ENCODE results near the gene RPS26. TPM values are rescaled to one million over a fixed set of nuclear protein-coding genes. Genes with fewer than 3 reads are reported as not detected.

RPS26 gene
- total RNA-seq, 1 experiment from 2014 or later = 70.2 TPM

DNA sequence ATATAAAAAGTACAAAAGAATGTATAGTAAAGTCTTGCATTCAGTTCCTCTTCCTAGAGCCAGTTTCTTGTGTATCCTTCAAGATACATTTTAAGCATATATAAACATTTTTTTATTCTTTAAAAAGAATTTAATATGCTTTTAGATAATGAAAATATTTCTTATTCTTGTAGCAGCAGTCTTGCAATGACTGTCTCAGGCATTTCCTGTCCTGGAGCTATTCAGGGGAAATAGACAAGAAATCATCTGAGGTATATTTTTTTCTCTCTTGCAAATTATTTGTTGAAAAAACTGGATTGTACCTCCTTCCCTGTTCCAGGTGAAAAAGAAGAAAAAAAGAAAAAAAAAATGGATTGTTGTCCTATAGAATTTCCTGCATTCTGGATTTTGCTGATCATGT lies 21.3 kb downstream of the RPS26 start:
- intact Hi-C loops (cut with micrococcal nuclease) = no loop called here
- Histone ChIP-seq H3K36me3 (ENCODE audit: control insufficient read depth in 1 of 2, insufficient read depth in 2 of 2, low read length in 2 of 2) (no peaks in the 10 kb centered on the region), H3K4me1 (ENCODE audit: control insufficient read depth in 1 of 2, insufficient read depth in 2 of 2, low read length in 2 of 2) (peaks cover 13 to 27% of the 10 kb centered on the region in 2 experiments), H3K9me3 (ENCODE audit: control insufficient read depth in 1 of 2, insufficient read depth in 1 of 2, low read depth in 1 of 2, low read length in 2 of 2) (no peaks in the 10 kb centered on the region), H3K4me3 (replicated peaks in 1 of 2; ENCODE audit: low read depth in 1 of 2, low read length in 2 of 2) (no peak overlapping the region), H3K9me2 (ENCODE audit: insufficient read depth) (no peaks in the 10 kb centered on the region), H4K20me1 (ENCODE audit: insufficient read depth) (no peaks in the 10 kb centered on the region), H3K27ac (ENCODE audit: low read depth, low read length) (no peak overlapping the region), H3K27me3 (ENCODE audit: insufficient read depth, low read length) (no peaks in the 10 kb centered on the region), H2AFZ (ENCODE audit: low read depth, low read length, poor library complexity, severe bottlenecking) (no peak overlapping the region), H3K9ac (ENCODE audit: low read length) (no peak overlapping the region), H3K4me2 (ENCODE audit: low read length) (no peak overlapping the region), H3K79me2 (ENCODE audit: insufficient read depth, low read length) (no peaks in the 10 kb centered on the region)
- ChIA-PET CTCF (no interaction called here), POLR2A (no interaction called here), RAD21 (ENCODE audit: low non-redundant PET in 1 of 2, low total read pairs in 2 of 2, uncharacterized antibody in 2 of 2, unreplicated experiment in 2 of 2) (no interaction called here)
- no TSS peak for BruUV-seq (replicated peaks)
- DNase-seq (ENCODE audit: low read depth, low spot score) = no peak
- TF ChIP-seq, protein P1, sequence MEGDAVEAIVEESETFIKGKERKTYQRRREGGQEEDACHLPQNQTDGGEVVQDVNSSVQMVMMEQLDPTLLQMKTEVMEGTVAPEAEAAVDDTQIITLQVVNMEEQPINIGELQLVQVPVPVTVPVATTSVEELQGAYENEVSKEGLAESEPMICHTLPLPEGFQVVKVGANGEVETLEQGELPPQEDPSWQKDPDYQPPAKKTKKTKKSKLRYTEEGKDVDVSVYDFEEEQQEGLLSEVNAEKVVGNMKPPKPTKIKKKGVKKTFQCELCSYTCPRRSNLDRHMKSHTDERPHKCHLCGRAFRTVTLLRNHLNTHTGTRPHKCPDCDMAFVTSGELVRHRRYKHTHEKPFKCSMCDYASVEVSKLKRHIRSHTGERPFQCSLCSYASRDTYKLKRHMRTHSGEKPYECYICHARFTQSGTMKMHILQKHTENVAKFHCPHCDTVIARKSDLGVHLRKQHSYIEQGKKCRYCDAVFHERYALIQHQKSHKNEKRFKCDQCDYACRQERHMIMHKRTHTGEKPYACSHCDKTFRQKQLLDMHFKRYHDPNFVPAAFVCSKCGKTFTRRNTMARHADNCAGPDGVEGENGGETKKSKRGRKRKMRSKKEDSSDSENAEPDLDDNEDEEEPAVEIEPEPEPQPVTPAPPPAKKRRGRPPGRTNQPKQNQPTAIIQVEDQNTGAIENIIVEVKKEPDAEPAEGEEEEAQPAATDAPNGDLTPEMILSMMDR (IDR thresholded peaks at IDR 0.05 in 2 of 3, conservative IDR thresholded peaks at IDR 0.05 in 1 of 3; ENCODE audit: borderline replicate concordance in 1 of 3, insufficient read depth in 1 of 3, low read depth in 2 of 3, low read length in 2 of 3) = no peak
- TF ChIP-seq, protein P2, sequence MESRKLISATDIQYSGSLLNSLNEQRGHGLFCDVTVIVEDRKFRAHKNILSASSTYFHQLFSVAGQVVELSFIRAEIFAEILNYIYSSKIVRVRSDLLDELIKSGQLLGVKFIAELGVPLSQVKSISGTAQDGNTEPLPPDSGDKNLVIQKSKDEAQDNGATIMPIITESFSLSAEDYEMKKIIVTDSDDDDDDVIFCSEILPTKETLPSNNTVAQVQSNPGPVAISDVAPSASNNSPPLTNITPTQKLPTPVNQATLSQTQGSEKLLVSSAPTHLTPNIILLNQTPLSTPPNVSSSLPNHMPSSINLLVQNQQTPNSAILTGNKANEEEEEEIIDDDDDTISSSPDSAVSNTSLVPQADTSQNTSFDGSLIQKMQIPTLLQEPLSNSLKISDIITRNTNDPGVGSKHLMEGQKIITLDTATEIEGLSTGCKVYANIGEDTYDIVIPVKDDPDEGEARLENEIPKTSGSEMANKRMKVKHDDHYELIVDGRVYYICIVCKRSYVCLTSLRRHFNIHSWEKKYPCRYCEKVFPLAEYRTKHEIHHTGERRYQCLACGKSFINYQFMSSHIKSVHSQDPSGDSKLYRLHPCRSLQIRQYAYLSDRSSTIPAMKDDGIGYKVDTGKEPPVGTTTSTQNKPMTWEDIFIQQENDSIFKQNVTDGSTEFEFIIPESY (IDR thresholded peaks at IDR 0.05; ENCODE audit: extremely low read depth, insufficient replicate concordance, low read length) = no peak
- TF ChIP-seq, protein P3, sequence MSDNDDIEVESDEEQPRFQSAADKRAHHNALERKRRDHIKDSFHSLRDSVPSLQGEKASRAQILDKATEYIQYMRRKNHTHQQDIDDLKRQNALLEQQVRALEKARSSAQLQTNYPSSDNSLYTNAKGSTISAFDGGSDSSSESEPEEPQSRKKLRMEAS (IDR thresholded peaks at IDR 0.05) = no peak
- no peak for TF ChIP-seq SRF (IDR thresholded peaks at IDR 0.05; ENCODE audit: low read depth)
- no peak for TF ChIP-seq FOSL1 (IDR thresholded peaks at IDR 0.05; ENCODE audit: low read depth)
- TF ChIP-seq TCF7L2 (IDR thresholded peaks at IDR 0.05; ENCODE audit: borderline replicate concordance, extremely low read depth, insufficient read depth, insufficient read length) = no peak
- TF ChIP-seq, protein P4, sequence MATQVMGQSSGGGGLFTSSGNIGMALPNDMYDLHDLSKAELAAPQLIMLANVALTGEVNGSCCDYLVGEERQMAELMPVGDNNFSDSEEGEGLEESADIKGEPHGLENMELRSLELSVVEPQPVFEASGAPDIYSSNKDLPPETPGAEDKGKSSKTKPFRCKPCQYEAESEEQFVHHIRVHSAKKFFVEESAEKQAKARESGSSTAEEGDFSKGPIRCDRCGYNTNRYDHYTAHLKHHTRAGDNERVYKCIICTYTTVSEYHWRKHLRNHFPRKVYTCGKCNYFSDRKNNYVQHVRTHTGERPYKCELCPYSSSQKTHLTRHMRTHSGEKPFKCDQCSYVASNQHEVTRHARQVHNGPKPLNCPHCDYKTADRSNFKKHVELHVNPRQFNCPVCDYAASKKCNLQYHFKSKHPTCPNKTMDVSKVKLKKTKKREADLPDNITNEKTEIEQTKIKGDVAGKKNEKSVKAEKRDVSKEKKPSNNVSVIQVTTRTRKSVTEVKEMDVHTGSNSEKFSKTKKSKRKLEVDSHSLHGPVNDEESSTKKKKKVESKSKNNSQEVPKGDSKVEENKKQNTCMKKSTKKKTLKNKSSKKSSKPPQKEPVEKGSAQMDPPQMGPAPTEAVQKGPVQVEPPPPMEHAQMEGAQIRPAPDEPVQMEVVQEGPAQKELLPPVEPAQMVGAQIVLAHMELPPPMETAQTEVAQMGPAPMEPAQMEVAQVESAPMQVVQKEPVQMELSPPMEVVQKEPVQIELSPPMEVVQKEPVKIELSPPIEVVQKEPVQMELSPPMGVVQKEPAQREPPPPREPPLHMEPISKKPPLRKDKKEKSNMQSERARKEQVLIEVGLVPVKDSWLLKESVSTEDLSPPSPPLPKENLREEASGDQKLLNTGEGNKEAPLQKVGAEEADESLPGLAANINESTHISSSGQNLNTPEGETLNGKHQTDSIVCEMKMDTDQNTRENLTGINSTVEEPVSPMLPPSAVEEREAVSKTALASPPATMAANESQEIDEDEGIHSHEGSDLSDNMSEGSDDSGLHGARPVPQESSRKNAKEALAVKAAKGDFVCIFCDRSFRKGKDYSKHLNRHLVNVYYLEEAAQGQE (IDR thresholded peaks at IDR 0.05; ENCODE audit: low read depth) = no peak
- no peak for TF ChIP-seq EZH2phosphoT487 (IDR thresholded peaks at IDR 0.05; ENCODE audit: borderline replicate concordance)
- no peak for TF ChIP-seq ZFX (IDR thresholded peaks at IDR 0.05)
- no peak for TF ChIP-seq POLR2AphosphoS5 (IDR thresholded peaks at IDR 0.05; ENCODE audit: low read depth, low read length)
- no peak for TF ChIP-seq POLR2A (IDR thresholded peaks at IDR 0.05; ENCODE audit: borderline replicate concordance, extremely low read depth, insufficient read depth, insufficient read length)
- TF ChIP-seq CEBPB (IDR thresholded peaks at IDR 0.05; ENCODE audit: low read depth) = no peak
- TF ChIP-seq, protein P5, sequence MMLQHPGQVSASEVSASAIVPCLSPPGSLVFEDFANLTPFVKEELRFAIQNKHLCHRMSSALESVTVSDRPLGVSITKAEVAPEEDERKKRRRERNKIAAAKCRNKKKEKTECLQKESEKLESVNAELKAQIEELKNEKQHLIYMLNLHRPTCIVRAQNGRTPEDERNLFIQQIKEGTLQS (IDR thresholded peaks at IDR 0.05) = no peak
- TF ChIP-seq ZNF274 (IDR thresholded peaks at IDR 0.05; ENCODE audit: low read depth, low read length) = no peak
- TF ChIP-seq ELF1 (IDR thresholded peaks at IDR 0.05; ENCODE audit: borderline replicate concordance, low read depth) = no peak
- no peak for TF ChIP-seq RAD21 (IDR thresholded peaks at IDR 0.05; ENCODE audit: low read depth)
- no peak for ATAC-seq

Measured in HCT116 (cell line).